OCI-LY7 (cell line): Measurements from ENCODE around the gene COL4A4. TPM values are rescaled to one million over a fixed set of nuclear protein-coding genes. Genes with fewer than 3 reads are reported as not detected.

Experiments
- BruUV-seq: library from RNA; stranded (reverse); fragments of 400-500 nt; replicated peaks from 2 replicates; lab custom pipeline; 2021; lab: Mats Ljungman, UMichigan
- CTCF ChIA-PET: fragments of 300-600 bp; sonication (Branson Sonifier 250); formaldehyde crosslinking; loops from one replicate; lab custom pipeline; 2022; ENCODE audit warnings: antibody characterized with exemption; ENCODE audit not compliant: unreplicated experiment; lab: Charles Lee
- POLR2A ChIA-PET: fragments of 300-600 bp; sonication (Branson Sonifier 250); formaldehyde crosslinking; loops from one replicate; lab custom pipeline; 2022; ENCODE audit warnings: antibody characterized with exemption; lab: Charles Lee
- DNase-seq: peaks from one replicate; pipeline ENCODE4 v3.0.0-alpha.2; 2015; ENCODE audit warnings: low spot score
- H2AFZ ChIP-seq: fragments of 200-600 bp; sonication (generic), shearing (Covaris generic); 2 replicates; pipeline ENCODE4 v1.6.1; 2014; ENCODE audit warnings: mild to moderate bottlenecking, antibody characterized with exemption, low read length, moderate library complexity
- H3K27ac ChIP-seq: fragments of 200-600 bp; sonication (generic); 2 replicates; pipeline ENCODE4 v1.5.1; 2014; ENCODE audit warnings: mixed run types, low read depth, mild to moderate bottlenecking, moderate library complexity, low read length, inconsistent platforms; ENCODE audit not compliant: poor library complexity, severe bottlenecking
- H3K36me3 ChIP-seq: fragments of 200-600 bp; sonication (generic); 2 replicates; pipeline ENCODE4 v1.6.1; 2014; ENCODE audit warnings: mild to moderate bottlenecking, antibody characterized with exemption, low read length, moderate library complexity, mixed read lengths; ENCODE audit not compliant: insufficient read depth
- H3K4me1 ChIP-seq: fragments of 200-600 bp; sonication (generic); 2 replicates; pipeline ENCODE4 v1.5.1; 2014; ENCODE audit warnings: mild to moderate bottlenecking, low read length; ENCODE audit not compliant: insufficient read depth, poor library complexity, severe bottlenecking
- H3K4me2 ChIP-seq: fragments of 200-600 bp; sonication (generic); 2 replicates; pipeline ENCODE4 v1.6.1; 2014; ENCODE audit warnings: mild to moderate bottlenecking, low read length
- H3K4me3 ChIP-seq: fragments of 200-600 bp; sonication (generic); 2 replicates; pipeline ENCODE4 v1.5.1; 2014; ENCODE audit warnings: mild to moderate bottlenecking, low read depth, low read length; ENCODE audit not compliant: poor library complexity, severe bottlenecking
- H3K79me2 ChIP-seq: fragments of 200-600 bp; sonication (generic); 2 replicates; pipeline ENCODE4 v1.6.1; 2016; ENCODE audit warnings: low read depth, mild to moderate bottlenecking, low read length, moderate library complexity, mixed read lengths; ENCODE audit not compliant: insufficient read depth
- H3K9me2 ChIP-seq: fragments of 200-600 bp; sonication (generic); 2 replicates; pipeline ENCODE4 v1.6.1; 2016; ENCODE audit warnings: mild to moderate bottlenecking, low read length, mixed read lengths; ENCODE audit not compliant: insufficient read depth
- H3K9me3 ChIP-seq: fragments of 200-600 bp; sonication (generic); 2 replicates; pipeline ENCODE4 v1.6.1; 2014; ENCODE audit warnings: mild to moderate bottlenecking, mixed run types, low read length, mixed read lengths
- H4K20me1 ChIP-seq: fragments of 200-600 bp; sonication (generic); 2 replicates; pipeline ENCODE4 v1.6.1; 2014; ENCODE audit warnings: mild to moderate bottlenecking, antibody characterized with exemption, low read length, moderate library complexity, mixed read lengths; ENCODE audit not compliant: insufficient read depth
- CTCF ChIP-seq: fragments of 200-600 bp; sonication (generic); conservative IDR thresholded peaks from 2 replicates; pipeline ENCODE4 v1.5.1; 2014; ENCODE audit warnings: mild to moderate bottlenecking, antibody characterized with exemption, low read length, moderate library complexity, mixed read lengths
- EZH2phosphoT487 ChIP-seq: fragments of 200-600 bp; sonication (generic); IDR thresholded peaks from 2 replicates; pipeline ENCODE4 v1.6.1; 2018; ENCODE audit warnings: low read depth, borderline replicate concordance, mild to moderate bottlenecking, mixed run types, antibody characterized with exemption, low read length, moderate library complexity, mixed read lengths
- intact Hi-C: fragments of 100-400 bp; cut with micrococcal nuclease; formaldehyde crosslinking; loops from one replicate; pipeline ENCODE4 v1.10.0; 2022; ENCODE audit not compliant: unreplicated experiment
- total RNA-seq, 2 experiments: library from RNA; depleted of rRNA in 1 of 2; stranded (reverse); fragments of >200 nt in 1 of 2; shearing (Covaris generic) in 1 of 2; gene quantifications; 2 replicates each; pipeline ENCODE4 v1.2.3, GENCODE V29; 2014 to 2022

The COL4A4 gene
- total RNA-seq, 2 experiments from 2014 or later: 0.16 to 7.0 TPM

GRCh38 chr2:227182765-227183164 is 18.8 kb upstream of the COL4A4 start:
- Histone ChIP-seq H3K79me2 (no peaks in the 10 kb centered on the region), H3K36me3 (no peaks in the 10 kb centered on the region), H2AFZ (no peak overlapping the region), H3K27ac (no peak overlapping the region), H3K4me2 (no peak overlapping the region), H3K9me3 (no peaks in the 10 kb centered on the region), H4K20me1 (no peaks in the 10 kb centered on the region), H3K4me3 (no peak overlapping the region), H3K4me1 (no peaks in the 10 kb centered on the region), H3K9me2 (no peaks in the 10 kb centered on the region)
- POLR2A ChIA-PET: interaction anchor here (0.6 to 1.2 kb wide), 3 partner anchors 17 to 658 kb away, joined by 3 to 5 read pairs (median 3); no protein-coding TSS in a partner anchor
- no TSS peak for BruUV-seq
- CTCF ChIA-PET: no interaction called here
- TF ChIP-seq EZH2phosphoT487: no peak
- no peak for TF ChIP-seq CTCF
- DNase-seq: no peak
- intact Hi-C loops: no loop called here

GRCh38 chr2:227180770-227181169 is 16.8 kb upstream of the COL4A4 start:
- no peak for DNase-seq
- CTCF ChIA-PET: no interaction called here

More at GRCh38 chr2:227180770-227181169, 16.8 kb upstream of the COL4A4 start:
- intact Hi-C loops: no loop called here
- no peak overlapping the region for H2AFZ ChIP-seq
- no peaks in the 10 kb centered on the region for H4K20me1 ChIP-seq
- H3K4me2 ChIP-seq: no peak overlapping the region
- BruUV-seq: no TSS peak
- no peaks in the 10 kb centered on the region for H3K36me3 ChIP-seq
- no peaks in the 10 kb centered on the region for H3K9me3 ChIP-seq
- POLR2A ChIA-PET: no interaction called here
- H3K9me2 ChIP-seq: no peaks in the 10 kb centered on the region
- TF ChIP-seq EZH2phosphoT487 (no peak), CTCF (no peak)
- no peaks in the 10 kb centered on the region for H3K4me1 ChIP-seq
- no peak overlapping the region for H3K4me3 ChIP-seq
- no peaks in the 10 kb centered on the region for H3K79me2 ChIP-seq
- no peak overlapping the region for H3K27ac ChIP-seq
